GM19240 (cell line): ENCODE measurements around the gene PIANP.

ENCODE experiments used
- DNase-seq: peaks from one replicate; pipeline ENCODE4 v3.0.0; 2011; ENCODE audit warnings: low spot score; ENCODE audit not compliant: insufficient read length

The PIANP gene

GRCh38 chr12:6672143-6672542, 28.5 kb downstream of the PIANP start:
- no peak for DNase-seq

GRCh38 chr12:6667559-6668210, 32.9 kb downstream of the PIANP start:
- DNase-seq = no peak

GRCh38 chr12:6666211-6666610, 34.4 kb downstream of the PIANP start:
- DNase-seq = no peak

- no peak for DNase-seq
Measured at GRCh38 chr12:6664902-6665301, 35.7 kb downstream of the PIANP start.

GRCh38 chr12:6662906-6663742, 37.5 kb downstream of the PIANP start, which contains the start of gene ING4:
TSS of gene ING4 (minus strand) at chr12:6663119. CDS start at chr12:6663101, 18 bp downstream.
- peak; percentile 99 for DNase-seq

- DNase-seq = peak; percentile 58
Measured at GRCh38 chr12:6662602-6662905, 38.1 kb downstream of the PIANP start.

- no peak for DNase-seq
Measured at GRCh38 chr12:6653987-6654386, 46.6 kb downstream of the PIANP start.

GRCh38 chr12:6653342-6653741, 47.3 kb downstream of the PIANP start:
- DNase-seq = no peak

GRCh38 chr12:6652391-6652790, 48.2 kb downstream of the PIANP start:
- no peak for DNase-seq

GRCh38 chr12:6650832-6651231, 49.8 kb downstream of the PIANP start:
- no peak for DNase-seq

- no peak for DNase-seq
Measured at GRCh38 chr12:6647083-6647604, 53.5 kb downstream of the PIANP start, which contains the start of gene ACRBP. TSS of gene ACRBP (minus strand) at chr12:6647432. CDS start at chr12:6647366, 66 bp downstream.

- no peak for DNase-seq
Measured at GRCh38 chr12:6646276-6647082, 54.1 kb downstream of the PIANP start.

- DNase-seq = no peak
Measured at GRCh38 chr12:6644903-6645302, 55.7 kb downstream of the PIANP start.

GRCh38 chr12:6644257-6644596, 56.4 kb downstream of the PIANP start:
- DNase-seq = no peak
